Right lobe of liver (tissue), 6 donors: ENCODE results near the gene SUSD5. TPM values are rescaled to one million over a fixed set of nuclear protein-coding genes. Genes with fewer than 3 reads are reported as not detected.
"Not testable (repeated sequence)": the region's sequence is repeated elsewhere in the genome, so short reads cannot be mapped to it uniquely, and the experiment has no call there.

Experiments
- ATAC-seq, 4 donors: fragments of 200-7000 bp; cut with Tn5 transposase; one replicate each; pipeline ENCODE4 v1.9.1; 2020; ENCODE audit warnings: mild to moderate bottlenecking in 4 of 4, moderate library complexity in 4 of 4
- DNase-seq, 3 donors: peaks; one replicate each; pipeline ENCODE4 v3.0.0-alpha.2; 2020
- H3K27ac ChIP-seq, 3 donors: fragments of 200-600 bp; one replicate each; pipeline ENCODE4 v1.8.0; 2022
- H3K27me3 ChIP-seq, 2 donors: fragments of 200-600 bp; one replicate each; pipeline ENCODE4 v1.8.0; 2022
- H3K36me3 ChIP-seq, 4 donors: fragments of 200-600 bp; sonication (generic) in 1 of 4; one replicate each; pipeline versions ENCODE4 v1.5.1 to v1.8.0; 2017 to 2022; ENCODE audit warnings: control low read depth in 1 of 4
- H3K4me1 ChIP-seq, 4 donors: fragments of 200-600 bp; sonication (generic) in 1 of 4; one replicate each; pipeline versions ENCODE4 v1.5.1 to v1.8.0; 2017 to 2022; ENCODE audit warnings: control low read depth in 1 of 4
- H3K4me3 ChIP-seq, 3 donors: fragments of 200-600 bp; one replicate each; pipeline ENCODE4 v1.8.0; 2022
- H3K9me3 ChIP-seq, 4 donors: fragments of 200-600 bp; sonication (generic) in 1 of 4; one replicate each; pipeline versions ENCODE4 v1.5.1 to v1.8.0; 2017 to 2022; ENCODE audit warnings: control low read depth in 1 of 4
- CTCF ChIP-seq, 4 donors: fragments of 200-600 bp in 3 of 4; fragments of 450-650 bp in 1 of 4; IDR thresholded peaks; one replicate each; pipeline versions ENCODE4 v1.5.1 to v1.8.0; 2016 to 2022; ENCODE audit warnings: antibody characterized with exemption in 4 of 4, mild to moderate bottlenecking in 2 of 4
- POLR2A ChIP-seq: fragments of 450-650 bp; IDR thresholded peaks from one replicate; pipeline ENCODE4 v1.6.1; 2017; ENCODE audit warnings: antibody characterized with exemption, mild to moderate bottlenecking
- WGBS: methylation state at CpG from one replicate; pipeline ENCODE4 v1.1.6; 2018; ENCODE audit warnings: low coverage, low lambda C conversion rate; ENCODE audit not compliant: insufficient coverage; ENCODE audit errors: missing lambda C conversion rate; 5-methylcytosine and 5-hydroxymethylcytosine counted together
- intact Hi-C, 2 donors: fragments of 100-400 bp; cut with DNase I; formaldehyde crosslinking; loops; one replicate each; pipeline versions ENCODE4 v1.11.2 to v1.14.1; 2022
- total RNA-seq, 6 experiments: library from RNA; depleted of rRNA in 2 of 6; stranded (reverse); fragments of >200 nt in 2 of 6; fragmentation: NEBNext Ultra II Directional in 3 of 6; extraction: Animal tissue kit (Norgen Biotek cat#: 25700) in 3 of 6; gene quantifications; one replicate each; pipeline versions ENCODE4 v1.1.0 to v1.2.4, GENCODE V29; 2016 to 2023
- donor health status: DM: no; HTN: yes; CAD: no.
- donor health status: DM: no; HTN: no; CAD: no.
- donor health status: DM: no; HTN: no; CAD: no.
- donor health status: DM: no; HTN: yes; CAD: no.
- donor health status: DM: no; HTN: yes; CAD: no.

SUSD5 gene
- total RNA-seq, 6 experiments from 2014 or later, result 0.05 to 0.20 (median 0.16) TPM; not detected in 2

GRCh38 chr3:33111581-33111980 lies 107.0 kb downstream of the SUSD5 start:
- intact Hi-C loops, result no loop called here
- Histone ChIP-seq H3K27ac (no peak overlapping the region), H3K4me3 (no peak overlapping the region), H3K27me3 (no peaks in the 10 kb centered on the region), H3K9me3 (no peaks in the 10 kb centered on the region), H3K4me1 (peaks cover 0 to 10% (median 2%) of the 10 kb centered on the region in 4 donors), H3K36me3 (no peaks in the 10 kb centered on the region)
- ATAC-seq (no peak), DNase-seq (no peak)
- WGBS, result 94% methylated on average over 8 of the region's 8 CpGs
- TF ChIP-seq CTCF (IDR thresholded peaks at IDR 0.05) (no peak), POLR2A (no peak)

GRCh38 chr3:33106854-33107253 lies 111.8 kb downstream of the SUSD5 start:
- H3K4me1 ChIP-seq, H3K36me3 ChIP-seq, intact Hi-C loops, H3K27me3 ChIP-seq, H3K9me3 ChIP-seq, ATAC-seq, H3K4me3 ChIP-seq, DNase-seq, H3K27ac ChIP-seq: not testable (repeated sequence)
- WGBS, result 80% methylated on average over 1 of the region's 2 CpGs

GRCh38 chr3:33105341-33105948 lies 113.2 kb downstream of the SUSD5 start:
- no peak for TF ChIP-seq CTCF (IDR thresholded peaks at IDR 0.05)
- no peak for TF ChIP-seq POLR2A
- 49% methylated on average over 2 of the region's 3 CpGs for WGBS
- intact Hi-C loops, result no loop called here

GRCh38 chr3:33104803-33105202 lies 113.8 kb downstream of the SUSD5 start:
- ATAC-seq, result no peak

More at GRCh38 chr3:33105341-33105948, 113.2 kb downstream of the SUSD5 start:
- Histone ChIP-seq H3K36me3 (no peaks in the 10 kb centered on the region), H3K4me1 (no peaks in the 10 kb centered on the region), H3K27ac (peak overlapping the region in 1 of 3 donors; percentile 4), H3K9me3 (no peaks in the 10 kb centered on the region), H3K4me3 (no peak overlapping the region), H3K27me3 (no peaks in the 10 kb centered on the region)
- DNase-seq, result no peak
- ATAC-seq, result peak in 2 of 4 donors; percentile 77 to 78

More at GRCh38 chr3:33104803-33105202, 113.8 kb downstream of the SUSD5 start:
- TF ChIP-seq POLR2A (no peak), CTCF (IDR thresholded peaks at IDR 0.05) (no peak)
- Histone ChIP-seq H3K27ac (no peak overlapping the region), H3K4me3 (no peak overlapping the region), H3K36me3 (no peaks in the 10 kb centered on the region), H3K9me3 (no peaks in the 10 kb centered on the region), H3K27me3 (no peaks in the 10 kb centered on the region), H3K4me1 (no peaks in the 10 kb centered on the region)
- intact Hi-C loops, result no loop called here
- 86% methylated on average over 3 of the region's 3 CpGs for WGBS
- DNase-seq, result no peak
